ENCODE results near the gene RNF8.

Gene RNF8

GRCh38 chr6:37407948-37408347, 54.2 kb downstream of the RNF8 start:
- H3K23ac ChIP-seq (ENCODE audit: low read length in 2 of 2) = no peak overlapping the region
- no peak overlapping the region for H3K14ac ChIP-seq (ENCODE audit: low read length in 2 of 2)
- H2BK120ac ChIP-seq (ENCODE audit: low read depth, low read length) = no peak overlapping the region
- H2BK12ac ChIP-seq (ENCODE audit: low read length in 2 of 2) = no peak overlapping the region
- H3K79me1 ChIP-seq (replicated peaks; ENCODE audit: low read length, poor library complexity, severe bottlenecking) = no peaks in the 10 kb centered on the region
- no peak overlapping the region for H3K9ac ChIP-seq (ENCODE audit: low read length)
- H2AK5ac ChIP-seq (ENCODE audit: low read length, severe bottlenecking) = no peak overlapping the region
- H4K8ac ChIP-seq (ENCODE audit: low read length) = no peak overlapping the region
- no peak overlapping the region for H2BK15ac ChIP-seq (ENCODE audit: low read depth, poor library complexity, severe bottlenecking)
- H3K36me3 ChIP-seq (ENCODE audit: control insufficient read depth in 1 of 2, insufficient read depth in 2 of 2, low read depth in 1 of 2, low read length in 2 of 2) = no peaks in the 10 kb centered on the region
- H3K27ac ChIP-seq (ENCODE audit: low read length, poor library complexity, severe bottlenecking) = no peak overlapping the region
- no peak overlapping the region for H2AFZ ChIP-seq (ENCODE audit: low read depth, low read length)
- H3K27me3 ChIP-seq (ENCODE audit: control insufficient read depth in 1 of 2, insufficient read depth in 1 of 2, low read length in 2 of 2) = no peaks in the 10 kb centered on the region
- H3K18ac ChIP-seq (ENCODE audit: low read depth in 1 of 2, low read length in 2 of 2) = no peak overlapping the region
- no peak overlapping the region for H2BK5ac ChIP-seq (ENCODE audit: low read depth, low read length, poor library complexity, severe bottlenecking)
- no peaks in the 10 kb centered on the region for H3K4me1 ChIP-seq (ENCODE audit: control insufficient read depth, insufficient read depth, low read depth, low read length)
- no peak for DNase-seq
- H3K4ac ChIP-seq (ENCODE audit: low read depth in 1 of 2, low read length in 2 of 2) = no peak overlapping the region
- no peaks in the 10 kb centered on the region for H3K9me3 ChIP-seq (ENCODE audit: control insufficient read depth, low read length)
- 90% methylated on average over 4 of the region's 5 CpGs for WGBS
- H3K4me2 ChIP-seq (ENCODE audit: low read length, poor library complexity, severe bottlenecking) = no peak overlapping the region
- H3K4me3 ChIP-seq (ENCODE audit: insufficient read depth in 1 of 2, low read depth in 1 of 2, low read length in 2 of 2) = no peak overlapping the region
- H4K91ac ChIP-seq (ENCODE audit: low read length) = no peak overlapping the region

GRCh38 chr6:37409501-37409900, 55.7 kb downstream of the RNF8 start:
- Histone ChIP-seq H2AFZ (ENCODE audit: low read depth, low read length) (no peak overlapping the region), H3K18ac (ENCODE audit: low read depth in 1 of 2, low read length in 2 of 2) (no peak overlapping the region), H3K4me3 (ENCODE audit: insufficient read depth in 1 of 2, low read depth in 1 of 2, low read length in 2 of 2) (no peak overlapping the region), H3K4me1 (ENCODE audit: control insufficient read depth, insufficient read depth, low read depth, low read length) (no peaks in the 10 kb centered on the region), H3K9me3 (ENCODE audit: control insufficient read depth, low read length) (no peaks in the 10 kb centered on the region), H2BK15ac (ENCODE audit: low read depth, poor library complexity, severe bottlenecking) (no peak overlapping the region), H3K9ac (ENCODE audit: low read length) (no peak overlapping the region), H3K4ac (ENCODE audit: low read depth in 1 of 2, low read length in 2 of 2) (no peak overlapping the region), H3K23ac (ENCODE audit: low read length in 2 of 2) (no peak overlapping the region), H2BK12ac (ENCODE audit: low read length in 2 of 2) (no peak overlapping the region), H4K91ac (ENCODE audit: low read length) (no peak overlapping the region), H2BK5ac (ENCODE audit: low read depth, low read length, poor library complexity, severe bottlenecking) (no peak overlapping the region), H2AK5ac (ENCODE audit: low read length, severe bottlenecking) (no peak overlapping the region), H3K79me1 (replicated peaks; ENCODE audit: low read length, poor library complexity, severe bottlenecking) (no peaks in the 10 kb centered on the region), H2BK120ac (ENCODE audit: low read depth, low read length) (no peak overlapping the region), H3K4me2 (ENCODE audit: low read length, poor library complexity, severe bottlenecking) (no peak overlapping the region), H3K36me3 (ENCODE audit: control insufficient read depth in 1 of 2, insufficient read depth in 2 of 2, low read depth in 1 of 2, low read length in 2 of 2) (no peaks in the 10 kb centered on the region), H3K14ac (ENCODE audit: low read length in 2 of 2) (no peak overlapping the region), H3K27me3 (ENCODE audit: control insufficient read depth in 1 of 2, insufficient read depth in 1 of 2, low read length in 2 of 2) (no peaks in the 10 kb centered on the region), H4K8ac (ENCODE audit: low read length) (no peak overlapping the region), H3K27ac (ENCODE audit: low read length, poor library complexity, severe bottlenecking) (no peak overlapping the region)
- DNase-seq = no peak
- WGBS = 100% methylated on average over 1 of the region's 1 CpG

GRCh38 chr6:37417393-37417792, 63.6 kb downstream of the RNF8 start:
- Histone ChIP-seq H3K4me2 (ENCODE audit: low read length, poor library complexity, severe bottlenecking) (no peak overlapping the region), H2BK120ac (ENCODE audit: low read depth, low read length) (no peak overlapping the region), H2AK5ac (ENCODE audit: low read length, severe bottlenecking) (no peak overlapping the region), H2AFZ (ENCODE audit: low read depth, low read length) (no peak overlapping the region), H3K4me3 (ENCODE audit: insufficient read depth in 1 of 2, low read depth in 1 of 2, low read length in 2 of 2) (no peak overlapping the region), H3K27me3 (ENCODE audit: control insufficient read depth in 1 of 2, insufficient read depth in 1 of 2, low read length in 2 of 2) (no peaks in the 10 kb centered on the region), H4K8ac (ENCODE audit: low read length) (no peak overlapping the region), H3K9ac (ENCODE audit: low read length) (no peak overlapping the region), H3K23ac (ENCODE audit: low read length in 2 of 2) (no peak overlapping the region), H3K9me3 (ENCODE audit: control insufficient read depth, low read length) (peaks cover 5% of the 10 kb centered on the region), H4K91ac (ENCODE audit: low read length) (no peak overlapping the region), H3K14ac (ENCODE audit: low read length in 2 of 2) (no peak overlapping the region), H3K4ac (ENCODE audit: low read depth in 1 of 2, low read length in 2 of 2) (no peak overlapping the region), H3K18ac (ENCODE audit: low read depth in 1 of 2, low read length in 2 of 2) (no peak overlapping the region), H2BK15ac (ENCODE audit: low read depth, poor library complexity, severe bottlenecking) (no peak overlapping the region), H3K79me1 (replicated peaks; ENCODE audit: low read length, poor library complexity, severe bottlenecking) (no peaks in the 10 kb centered on the region), H3K36me3 (ENCODE audit: control insufficient read depth in 1 of 2, insufficient read depth in 2 of 2, low read depth in 1 of 2, low read length in 2 of 2) (no peaks in the 10 kb centered on the region), H3K27ac (ENCODE audit: low read length, poor library complexity, severe bottlenecking) (no peak overlapping the region), H3K4me1 (ENCODE audit: control insufficient read depth, insufficient read depth, low read depth, low read length) (no peaks in the 10 kb centered on the region), H2BK12ac (ENCODE audit: low read length in 2 of 2) (no peak overlapping the region), H2BK5ac (ENCODE audit: low read depth, low read length, poor library complexity, severe bottlenecking) (no peak overlapping the region)
- DNase-seq = no peak
- 50% methylated on average over 2 of the region's 2 CpGs for WGBS

- Histone ChIP-seq H4K8ac (ENCODE audit: low read length) (no peak overlapping the region), H4K91ac (ENCODE audit: low read length) (no peak overlapping the region), H3K4ac (ENCODE audit: low read depth in 1 of 2, low read length in 2 of 2) (no peak overlapping the region), H3K4me1 (ENCODE audit: control insufficient read depth, insufficient read depth, low read depth, low read length) (no peaks in the 10 kb centered on the region), H2BK15ac (ENCODE audit: low read depth, poor library complexity, severe bottlenecking) (no peak overlapping the region), H3K23ac (ENCODE audit: low read length in 2 of 2) (no peak overlapping the region), H3K9ac (ENCODE audit: low read length) (no peak overlapping the region), H3K36me3 (ENCODE audit: control insufficient read depth in 1 of 2, insufficient read depth in 2 of 2, low read depth in 1 of 2, low read length in 2 of 2) (no peaks in the 10 kb centered on the region), H2BK12ac (ENCODE audit: low read length in 2 of 2) (no peak overlapping the region), H2AFZ (ENCODE audit: low read depth, low read length) (no peak overlapping the region), H3K14ac (ENCODE audit: low read length in 2 of 2) (no peak overlapping the region), H3K27me3 (ENCODE audit: control insufficient read depth in 1 of 2, insufficient read depth in 1 of 2, low read length in 2 of 2) (no peaks in the 10 kb centered on the region), H2BK5ac (ENCODE audit: low read depth, low read length, poor library complexity, severe bottlenecking) (no peak overlapping the region), H3K9me3 (ENCODE audit: control insufficient read depth, low read length) (peaks cover 5% of the 10 kb centered on the region), H2BK120ac (ENCODE audit: low read depth, low read length) (no peak overlapping the region), H2AK5ac (ENCODE audit: low read length, severe bottlenecking) (no peak overlapping the region), H3K4me3 (ENCODE audit: insufficient read depth in 1 of 2, low read depth in 1 of 2, low read length in 2 of 2) (no peak overlapping the region), H3K4me2 (ENCODE audit: low read length, poor library complexity, severe bottlenecking) (no peak overlapping the region), H3K27ac (ENCODE audit: low read length, poor library complexity, severe bottlenecking) (no peak overlapping the region), H3K79me1 (replicated peaks; ENCODE audit: low read length, poor library complexity, severe bottlenecking) (no peaks in the 10 kb centered on the region), H3K18ac (ENCODE audit: low read depth in 1 of 2, low read length in 2 of 2) (no peak overlapping the region)
- DNase-seq = no peak
- WGBS = 41% methylated on average over 3 of the region's 5 CpGs
These were observed 64.9 kb downstream of the RNF8 start for GRCh38 chr6:37418722-37419121.
